ENCODE data around the gene PCDH15. TPM values are rescaled to one million over a fixed set of nuclear protein-coding genes. Genes with fewer than 3 reads are reported as not detected.

PCDH15 gene
- total RNA-seq, 4 donors from 2014 or later = 0.70 to 2.3 TPM; not detected in 2

DNA sequence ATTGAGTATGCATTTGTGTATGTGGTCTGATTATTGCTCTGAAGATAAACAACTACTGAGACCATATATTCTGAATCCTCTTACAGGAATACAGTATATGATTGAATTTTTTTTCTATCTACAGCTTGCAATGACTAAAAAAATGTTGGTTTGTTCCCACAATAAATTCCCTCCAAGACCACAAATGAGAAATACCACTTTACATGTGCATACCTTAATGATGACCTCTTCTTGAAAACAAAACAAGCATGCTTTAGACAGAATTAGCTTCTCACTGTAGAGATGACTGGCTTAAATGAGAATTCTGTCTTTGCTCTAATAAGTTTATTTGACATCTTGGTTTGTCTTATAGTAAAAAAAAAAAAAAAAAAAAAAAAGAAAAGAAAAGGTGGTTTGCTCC lies 241.5 kb downstream of the PCDH15 start:
- intact Hi-C loops (cut with DNase I; ENCODE audit: low total_unique reads) = no loop called here
- H3K36me3 ChIP-seq = no peaks in the 10 kb centered on the region
- H3K27me3 ChIP-seq = no peaks in the 10 kb centered on the region
- no peaks in the 10 kb centered on the region for H3K9me3 ChIP-seq
- TF ChIP-seq, protein P1, sequence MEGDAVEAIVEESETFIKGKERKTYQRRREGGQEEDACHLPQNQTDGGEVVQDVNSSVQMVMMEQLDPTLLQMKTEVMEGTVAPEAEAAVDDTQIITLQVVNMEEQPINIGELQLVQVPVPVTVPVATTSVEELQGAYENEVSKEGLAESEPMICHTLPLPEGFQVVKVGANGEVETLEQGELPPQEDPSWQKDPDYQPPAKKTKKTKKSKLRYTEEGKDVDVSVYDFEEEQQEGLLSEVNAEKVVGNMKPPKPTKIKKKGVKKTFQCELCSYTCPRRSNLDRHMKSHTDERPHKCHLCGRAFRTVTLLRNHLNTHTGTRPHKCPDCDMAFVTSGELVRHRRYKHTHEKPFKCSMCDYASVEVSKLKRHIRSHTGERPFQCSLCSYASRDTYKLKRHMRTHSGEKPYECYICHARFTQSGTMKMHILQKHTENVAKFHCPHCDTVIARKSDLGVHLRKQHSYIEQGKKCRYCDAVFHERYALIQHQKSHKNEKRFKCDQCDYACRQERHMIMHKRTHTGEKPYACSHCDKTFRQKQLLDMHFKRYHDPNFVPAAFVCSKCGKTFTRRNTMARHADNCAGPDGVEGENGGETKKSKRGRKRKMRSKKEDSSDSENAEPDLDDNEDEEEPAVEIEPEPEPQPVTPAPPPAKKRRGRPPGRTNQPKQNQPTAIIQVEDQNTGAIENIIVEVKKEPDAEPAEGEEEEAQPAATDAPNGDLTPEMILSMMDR (IDR thresholded peaks at IDR 0.05) = no peak
- no peak for TF ChIP-seq POLR2A (IDR thresholded peaks at IDR 0.05)
- H3K4me1 ChIP-seq = no peaks in the 10 kb centered on the region
- no peak overlapping the region for H3K27ac ChIP-seq
- DNase-seq = no peak
- no peak overlapping the region for H3K4me3 ChIP-seq

DNA sequence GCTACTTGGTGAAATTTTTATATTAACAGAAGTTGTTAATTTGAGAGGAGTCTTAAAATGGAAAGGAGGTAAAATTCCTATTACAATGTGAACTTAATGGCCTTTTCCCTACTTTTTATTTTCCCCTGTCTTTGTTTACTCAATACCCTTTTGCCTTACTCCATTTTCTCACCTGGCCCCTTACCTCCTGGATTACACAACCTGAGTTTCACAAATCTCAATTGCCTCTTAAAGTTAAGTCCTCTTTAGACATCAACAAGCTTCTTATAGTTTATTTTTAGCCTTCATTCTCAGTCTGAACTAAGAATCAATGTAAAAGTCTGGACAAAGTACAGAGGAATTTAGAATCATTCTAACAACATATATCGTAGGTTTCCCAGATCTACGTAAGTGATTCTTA lies 247.0 kb downstream of the PCDH15 start:
- Histone ChIP-seq H3K4me3 (no peak overlapping the region), H3K27me3 (no peaks in the 10 kb centered on the region), H3K27ac (no peak overlapping the region), H3K4me1 (no peaks in the 10 kb centered on the region), H3K36me3 (no peaks in the 10 kb centered on the region), H3K9me3 (no peaks in the 10 kb centered on the region)
- DNase-seq = no peak
- TF ChIP-seq POLR2A (IDR thresholded peaks at IDR 0.05) = no peak
- TF ChIP-seq, protein P1 (IDR thresholded peaks at IDR 0.05) = no peak
- intact Hi-C loops (cut with DNase I; ENCODE audit: low total_unique reads) = no loop called here

DNA sequence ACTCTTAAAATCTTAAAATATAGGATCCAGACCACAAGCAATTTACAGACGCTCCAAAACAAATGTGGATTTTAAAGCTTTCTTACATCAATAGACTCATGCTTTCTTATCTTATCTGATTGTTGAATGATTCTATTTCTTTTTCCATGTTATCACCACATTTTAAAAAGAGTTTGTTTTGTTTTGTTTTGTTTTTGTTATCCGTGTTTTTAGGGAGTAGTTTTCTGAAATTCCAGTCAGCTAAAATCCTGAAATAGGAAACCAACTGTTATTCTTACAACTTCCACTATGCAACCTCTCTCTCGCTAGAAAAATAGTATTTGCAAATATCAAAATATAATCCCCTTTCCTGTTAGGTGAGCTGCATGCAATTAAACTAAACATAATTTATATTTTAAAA lies 251.0 kb downstream of the PCDH15 start:
- intact Hi-C loops (cut with DNase I; ENCODE audit: low total_unique reads) = no loop called here
- DNase-seq = no peak
- no peak overlapping the region for H3K4me3 ChIP-seq

DNA sequence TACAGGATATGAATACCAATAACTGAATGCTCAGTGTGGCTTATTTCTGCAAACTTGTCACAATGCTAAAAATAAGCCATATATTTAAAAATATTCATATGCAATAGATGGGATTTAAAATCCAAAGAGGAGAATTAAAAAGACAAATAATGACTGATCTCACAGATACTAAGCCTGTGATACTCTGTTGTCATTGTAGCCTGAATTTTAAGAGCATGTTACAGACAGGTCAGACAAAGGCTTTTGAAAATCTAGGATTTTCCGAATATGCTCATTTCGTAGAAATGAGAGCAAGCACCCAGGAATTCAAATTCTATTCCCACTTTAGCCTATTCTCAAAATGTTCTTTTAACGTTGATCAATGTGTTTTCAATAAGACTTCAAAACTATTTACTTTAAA lies 269.7 kb downstream of the PCDH15 start:
- no peaks in the 10 kb centered on the region for H3K4me1 ChIP-seq
- H3K4me3 ChIP-seq = no peak overlapping the region
- H3K9me3 ChIP-seq = no peaks in the 10 kb centered on the region
- TF ChIP-seq, protein P1 (IDR thresholded peaks at IDR 0.05) = no peak
- no peak for TF ChIP-seq POLR2A (IDR thresholded peaks at IDR 0.05)
- no peaks in the 10 kb centered on the region for H3K36me3 ChIP-seq
- intact Hi-C loops (cut with DNase I; ENCODE audit: low total_unique reads) = no loop called here
- no peak overlapping the region for H3K27ac ChIP-seq
- H3K27me3 ChIP-seq = no peaks in the 10 kb centered on the region
- DNase-seq = no peak

More for the DNA sequence above, 251.0 kb downstream of the PCDH15 start:
- Histone ChIP-seq H3K9me3 (no peaks in the 10 kb centered on the region), H3K27me3 (no peaks in the 10 kb centered on the region), H3K36me3 (no peaks in the 10 kb centered on the region), H3K4me1 (no peaks in the 10 kb centered on the region), H3K27ac (no peak overlapping the region)
- TF ChIP-seq POLR2A (IDR thresholded peaks at IDR 0.05) = no peak
- TF ChIP-seq, protein P1 (IDR thresholded peaks at IDR 0.05) = no peak

DNA sequence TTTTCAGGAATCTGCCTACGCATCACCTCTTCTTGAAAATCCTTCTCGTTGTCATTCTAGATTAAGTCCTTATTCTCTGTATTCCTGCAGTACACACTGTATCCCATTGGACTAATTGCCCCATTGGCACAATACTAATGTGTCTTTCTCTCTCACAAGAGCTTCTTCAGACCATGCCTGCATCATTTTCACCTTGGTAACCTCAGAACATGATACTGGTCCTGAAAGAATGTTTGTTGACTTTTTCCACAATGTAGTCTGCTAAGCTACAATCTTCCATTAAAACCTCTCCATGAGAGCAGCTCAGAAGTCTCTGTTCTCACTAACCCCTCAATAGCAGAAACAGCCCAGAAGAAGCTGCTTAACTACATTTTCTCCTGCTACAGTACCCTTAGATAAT lies 270.7 kb downstream of the PCDH15 start:
- intact Hi-C loops (cut with DNase I; ENCODE audit: low total_unique reads) = no loop called here
- no peak for TF ChIP-seq POLR2A (IDR thresholded peaks at IDR 0.05)
- TF ChIP-seq, protein P1 (IDR thresholded peaks at IDR 0.05) = no peak
- no peak for DNase-seq
- no peaks in the 10 kb centered on the region for H3K36me3 ChIP-seq
- no peak overlapping the region for H3K27ac ChIP-seq
- no peaks in the 10 kb centered on the region for H3K4me1 ChIP-seq
- no peak overlapping the region for H3K4me3 ChIP-seq
- H3K9me3 ChIP-seq = no peaks in the 10 kb centered on the region
- no peaks in the 10 kb centered on the region for H3K27me3 ChIP-seq
